GM19193 (cell line): Measurements from ENCODE around the gene POU3F1.

ENCODE experiments used
- POLR2A ChIP-seq: IDR thresholded peaks from 4 replicates; pipeline ENCODE4 v1.6.1; 2011; ENCODE audit not compliant: insufficient read depth, insufficient read length; ENCODE audit errors: extremely low read depth

The POU3F1 gene

GRCh38 chr1:38062361-38063288, 16.0 kb upstream of the POU3F1 start:
- TF ChIP-seq POLR2A: no peak

GRCh38 chr1:38061883-38062328, 15.3 kb upstream of the POU3F1 start:
- no peak for TF ChIP-seq POLR2A

- TF ChIP-seq POLR2A: no peak
These were observed 14.7 kb upstream of the POU3F1 start for GRCh38 chr1:38061290-38061689.

- TF ChIP-seq POLR2A: no peak
These were observed 13.9 kb upstream of the POU3F1 start for GRCh38 chr1:38060498-38060897.

GRCh38 chr1:38059635-38060250, 13.2 kb upstream of the POU3F1 start:
- no peak for TF ChIP-seq POLR2A

GRCh38 chr1:38055965-38056364, 9.4 kb upstream of the POU3F1 start:
- no peak for TF ChIP-seq POLR2A

- no peak for TF ChIP-seq POLR2A
These were observed 8.8 kb upstream of the POU3F1 start for GRCh38 chr1:38055398-38055797.

- TF ChIP-seq POLR2A: no peak
These were observed 7.0 kb upstream of the POU3F1 start for GRCh38 chr1:38053416-38054091.

- peak; percentile 60 for TF ChIP-seq POLR2A
These were observed 6.3 kb upstream of the POU3F1 start for GRCh38 chr1:38052750-38053415.

GRCh38 chr1:38051079-38051543, 4.5 kb upstream of the POU3F1 start:
- TF ChIP-seq POLR2A: no peak

GRCh38 chr1:38050397-38051078, 3.9 kb upstream of the POU3F1 start:
- TF ChIP-seq POLR2A: no peak

- TF ChIP-seq POLR2A: no peak
These were observed 1.1 kb upstream of the POU3F1 start for GRCh38 chr1:38047603-38048141.

- TF ChIP-seq POLR2A: no peak
These were observed 450 bp upstream of the POU3F1 start for GRCh38 chr1:38046884-38047602.
